ENCODE results near the gene ARHGEF25.

- TF ChIP-seq HOXB5 (CRISPR knock-in tag; IDR thresholded peaks at IDR 0.05): no peak
- TF ChIP-seq RARB (CRISPR knock-in tag; IDR thresholded peaks at IDR 0.05): no peak
- TF ChIP-seq HMGXB4 (CRISPR knock-in tag; IDR thresholded peaks at IDR 0.05; ENCODE audit: borderline replicate concordance): no peak
- TF ChIP-seq NPAS2 (CRISPR knock-in tag; IDR thresholded peaks at IDR 0.05; ENCODE audit: borderline replicate concordance): no peak
Measured at GRCh38 chr12:57626111-57626920, 15.1 kb downstream of the ARHGEF25 start.

Measured in A549 (cell line).